Measurements from ENCODE around the gene KLHL40. TPM values are rescaled to one million over a fixed set of nuclear protein-coding genes. Genes with fewer than 3 reads are reported as not detected.

KLHL40 gene
- total and polyA plus RNA-seq, 9 of the 15 experiments (the other 6 are each of a cell fraction or from before 2014, with no cell fraction given), result not detected

DNA sequence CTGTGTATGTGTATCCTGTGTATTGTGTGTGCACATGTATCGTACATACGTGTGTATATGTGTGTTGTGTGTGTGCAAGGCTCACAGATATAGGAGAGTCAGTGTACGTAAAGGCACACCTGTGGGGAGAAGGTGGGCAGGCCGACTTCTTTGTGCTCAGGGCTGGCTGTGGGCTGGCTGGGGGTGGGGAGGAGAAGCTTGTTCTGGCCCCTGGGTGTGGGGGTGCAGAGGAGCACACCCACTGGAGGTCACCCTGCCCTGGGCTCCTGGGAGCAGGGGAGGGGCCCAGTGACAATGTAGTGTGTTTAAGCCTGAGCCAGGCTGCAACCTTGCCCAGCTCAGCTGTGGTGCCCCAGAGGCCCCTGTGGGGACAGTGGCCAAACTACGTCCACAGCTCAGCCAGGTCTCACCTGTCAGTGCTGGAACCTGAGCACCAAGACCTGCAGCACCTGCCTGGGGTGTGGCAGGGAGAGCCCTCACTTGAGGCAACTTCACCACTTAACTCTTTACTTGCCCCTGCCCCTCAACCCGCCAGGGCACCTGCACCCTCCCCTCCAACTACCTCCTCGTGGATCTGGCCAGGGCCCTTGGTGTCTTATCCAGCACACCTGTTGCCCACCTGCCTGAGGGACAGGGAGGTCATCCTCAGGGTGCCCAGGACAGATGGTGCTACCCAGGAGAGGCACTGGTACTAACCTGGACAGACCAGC, 19.9 kb downstream of the KLHL40 start:
- in situ Hi-C loops (cut with MboI) (no loop called here), intact Hi-C loops (cut with micrococcal nuclease) (no loop called here)
- DNase-seq (ENCODE audit: extremely low read depth in 1 of 4, low spot score in 3 of 4), result no peak
- Histone ChIP-seq H3K27ac (ENCODE audit: extremely low read depth, low read depth, low read length) (no peak overlapping the region), H3K79me2 (ENCODE audit: control insufficient read depth, insufficient read depth, low read length) (no peaks in the 10 kb centered on the region), H3K9ac (ENCODE audit: insufficient read depth in 1 of 2, low read depth in 2 of 2, low read length in 2 of 2) (no peak overlapping the region), H4K20me1 (replicated peaks; ENCODE audit: control insufficient read depth, insufficient read depth, low read length) (peaks cover 15% of the 10 kb centered on the region; the same call in 1 of the 2 replicates), H3K4me3 (no peak overlapping the region), H3K9me3 (replicated peaks; ENCODE audit: control insufficient read depth, insufficient read depth, low read depth, low read length) (no peaks in the 10 kb centered on the region), H3K27me3 (ENCODE audit: control insufficient read depth in 2 of 2, insufficient read depth in 2 of 2, low read length in 2 of 2) (peaks cover 18 to 44% of the 10 kb centered on the region in 2 experiments; a peak in 4 of 5 replicates), H2AFZ (ENCODE audit: low read depth, low read length) (no peak overlapping the region), H3K4me2 (ENCODE audit: insufficient read depth, low read length) (no peak overlapping the region), H3K36me3 (ENCODE audit: control insufficient read depth, insufficient read depth, low read length) (no peaks in the 10 kb centered on the region), H3K9me1 (ENCODE audit: control insufficient read depth, insufficient read depth, low read length) (peaks cover 5% of the 10 kb centered on the region), H3K4me1 (replicated peaks in 1 of 2; ENCODE audit: control insufficient read depth in 2 of 2, insufficient read depth in 2 of 2, low read length in 2 of 2) (peaks cover 0 to 12% of the 10 kb centered on the region in 2 experiments; a peak in 1 of 5 replicates)
- ChIA-PET CTCF (ENCODE audit: low intra/inter-chr PET ratio) (no interaction called here), POLR2A (interaction anchor here (1.2 kb wide), 1 partner anchor 15 kb away, joined by 6 read pairs; no protein-coding TSS in a partner anchor)
- TF ChIP-seq THAP12 (CRISPR knock-in tag; IDR thresholded peaks at IDR 0.05) (no peak), HDAC1 (IDR thresholded peaks at IDR 0.05) (no peak), SMARCC2 (IDR thresholded peaks at IDR 0.05; ENCODE audit: low read depth) (no peak)
- TF ChIP-seq, protein P1, sequence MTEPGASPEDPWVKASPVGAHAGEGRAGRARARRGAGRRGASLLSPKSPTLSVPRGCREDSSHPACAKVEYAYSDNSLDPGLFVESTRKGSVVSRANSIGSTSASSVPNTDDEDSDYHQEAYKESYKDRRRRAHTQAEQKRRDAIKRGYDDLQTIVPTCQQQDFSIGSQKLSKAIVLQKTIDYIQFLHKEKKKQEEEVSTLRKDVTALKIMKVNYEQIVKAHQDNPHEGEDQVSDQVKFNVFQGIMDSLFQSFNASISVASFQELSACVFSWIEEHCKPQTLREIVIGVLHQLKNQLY (CRISPR knock-in tag; conservative IDR thresholded peaks at IDR 0.05), result no peak
- TF ChIP-seq, protein P2, sequence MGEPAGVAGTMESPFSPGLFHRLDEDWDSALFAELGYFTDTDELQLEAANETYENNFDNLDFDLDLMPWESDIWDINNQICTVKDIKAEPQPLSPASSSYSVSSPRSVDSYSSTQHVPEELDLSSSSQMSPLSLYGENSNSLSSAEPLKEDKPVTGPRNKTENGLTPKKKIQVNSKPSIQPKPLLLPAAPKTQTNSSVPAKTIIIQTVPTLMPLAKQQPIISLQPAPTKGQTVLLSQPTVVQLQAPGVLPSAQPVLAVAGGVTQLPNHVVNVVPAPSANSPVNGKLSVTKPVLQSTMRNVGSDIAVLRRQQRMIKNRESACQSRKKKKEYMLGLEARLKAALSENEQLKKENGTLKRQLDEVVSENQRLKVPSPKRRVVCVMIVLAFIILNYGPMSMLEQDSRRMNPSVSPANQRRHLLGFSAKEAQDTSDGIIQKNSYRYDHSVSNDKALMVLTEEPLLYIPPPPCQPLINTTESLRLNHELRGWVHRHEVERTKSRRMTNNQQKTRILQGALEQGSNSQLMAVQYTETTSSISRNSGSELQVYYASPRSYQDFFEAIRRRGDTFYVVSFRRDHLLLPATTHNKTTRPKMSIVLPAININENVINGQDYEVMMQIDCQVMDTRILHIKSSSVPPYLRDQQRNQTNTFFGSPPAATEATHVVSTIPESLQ (CRISPR knock-in tag; IDR thresholded peaks at IDR 0.05), result no peak
- FAIRE-seq, result no peak
- BruUV-seq (replicated peaks), result no TSS peak
- no peak for ATAC-seq
- WGBS (ENCODE audit: insufficient coverage, low coverage, missing lambda C conversion rate), result 2% methylated on average over 7 of the region's 7 CpGs
